ENCODE measurements around the gene OR10A5.
"Not testable (repeated sequence)": the region's sequence is repeated elsewhere in the genome, so short reads cannot be mapped to it uniquely, and the experiment has no call there.

OR10A5 gene

GRCh38 chr11:6864438-6864837 is 19.0 kb downstream of the OR10A5 start:
- Histone ChIP-seq H3K27me3 (replicated peaks; ENCODE audit: control insufficient read depth, insufficient read depth, low read length, poor library complexity, severe bottlenecking) (no peaks in the 10 kb centered on the region), H3K9me3 (ENCODE audit: control insufficient read depth, low read length) (no peaks in the 10 kb centered on the region), H3K36me3 (ENCODE audit: control insufficient read depth, insufficient read depth, low read length) (no peaks in the 10 kb centered on the region), H3K4me3 (ENCODE audit: insufficient read depth, low read depth, low read length, poor library complexity, severe bottlenecking) (no peak overlapping the region), H3K4me1 (ENCODE audit: control insufficient read depth, insufficient read depth, low read length, poor library complexity, severe bottlenecking) (no peaks in the 10 kb centered on the region), H3K27ac (ENCODE audit: insufficient read depth, low read length, poor library complexity, severe bottlenecking) (no peak overlapping the region)
- no peak for DNase-seq

GRCh38 chr11:6871278-6871677 is 25.8 kb downstream of the OR10A5 start:
- H3K4me1 ChIP-seq (ENCODE audit: control insufficient read depth, insufficient read depth, low read length, poor library complexity, severe bottlenecking), result no peaks in the 10 kb centered on the region
- no peak overlapping the region for H3K27ac ChIP-seq (ENCODE audit: insufficient read depth, low read length, poor library complexity, severe bottlenecking)
- no peak for DNase-seq
- H3K27me3 ChIP-seq (replicated peaks; ENCODE audit: control insufficient read depth, insufficient read depth, low read length, poor library complexity, severe bottlenecking), result no peaks in the 10 kb centered on the region
- H3K36me3 ChIP-seq (ENCODE audit: control insufficient read depth, insufficient read depth, low read length), result no peaks in the 10 kb centered on the region
- H3K4me3 ChIP-seq (ENCODE audit: insufficient read depth, low read depth, low read length, poor library complexity, severe bottlenecking), result no peak overlapping the region
- H3K9me3 ChIP-seq (ENCODE audit: control insufficient read depth, low read length), result no peaks in the 10 kb centered on the region

DNA sequence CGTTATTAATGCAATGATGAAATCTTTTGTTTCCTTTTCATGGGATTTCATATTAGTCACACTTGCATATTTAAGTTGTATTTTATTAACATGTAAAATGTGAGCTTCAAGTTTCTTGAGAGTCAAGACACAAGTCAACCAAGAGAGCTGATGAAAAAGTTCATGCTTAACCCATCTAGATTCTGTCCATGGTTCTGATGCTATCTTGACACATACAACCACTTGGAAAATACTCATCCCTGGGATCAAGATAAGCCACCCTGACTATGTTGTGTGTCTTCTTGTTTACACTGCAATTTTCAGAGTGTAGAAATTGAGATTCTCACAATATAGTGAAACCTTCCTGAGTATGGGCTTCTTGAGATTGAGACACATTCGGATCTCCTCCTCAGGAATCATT is 30.3 kb downstream of the OR10A5 start:
- H3K4me3 ChIP-seq (ENCODE audit: insufficient read depth, low read depth, low read length, poor library complexity, severe bottlenecking), result no peak overlapping the region

DNA sequence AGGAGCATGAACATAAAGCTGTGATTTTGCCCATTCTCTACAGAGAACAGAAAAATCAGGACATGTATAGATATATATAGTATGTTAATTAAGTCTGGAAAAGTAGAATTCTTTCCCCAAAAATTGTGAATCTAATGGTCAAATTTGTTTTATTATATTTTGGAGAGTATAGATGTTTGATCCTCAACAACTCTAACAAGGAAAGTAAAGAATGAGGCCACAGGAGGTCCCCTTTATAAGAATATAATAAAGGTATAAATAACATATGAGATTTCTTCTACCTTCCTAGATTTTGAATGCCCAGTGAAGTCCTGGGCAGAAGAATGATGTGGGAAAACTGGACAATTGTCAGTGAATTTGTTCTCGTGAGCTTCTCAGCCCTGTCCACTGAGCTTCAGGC is 30.8 kb downstream of the OR10A5 start, which contains the start of gene OR10A4:
TSS of gene OR10A4 (plus strand) at position 301 of the 400 bp plus-strand sequence. CDS start at position 324, 23 bp downstream.
- H3K4me1 ChIP-seq (ENCODE audit: control insufficient read depth, insufficient read depth, low read length, poor library complexity, severe bottlenecking), result no peaks in the 10 kb centered on the region
- no peaks in the 10 kb centered on the region for H3K9me3 ChIP-seq (ENCODE audit: control insufficient read depth, low read length)
- no peaks in the 10 kb centered on the region for H3K36me3 ChIP-seq (ENCODE audit: control insufficient read depth, insufficient read depth, low read length)
- H3K27me3 ChIP-seq (replicated peaks; ENCODE audit: control insufficient read depth, insufficient read depth, low read length, poor library complexity, severe bottlenecking), result no peaks in the 10 kb centered on the region
- DNase-seq, result no peak
- no peak within 1 kb of the TSS for H3K27ac ChIP-seq (ENCODE audit: insufficient read depth, low read length, poor library complexity, severe bottlenecking)
- no peak within 1 kb of the TSS for H3K4me3 ChIP-seq (ENCODE audit: insufficient read depth, low read depth, low read length, poor library complexity, severe bottlenecking)

More for the DNA sequence above, 30.3 kb downstream of the OR10A5 start:
- H3K4me1 ChIP-seq (ENCODE audit: control insufficient read depth, insufficient read depth, low read length, poor library complexity, severe bottlenecking), result no peaks in the 10 kb centered on the region
- no peaks in the 10 kb centered on the region for H3K27me3 ChIP-seq (replicated peaks; ENCODE audit: control insufficient read depth, insufficient read depth, low read length, poor library complexity, severe bottlenecking)
- H3K9me3 ChIP-seq (ENCODE audit: control insufficient read depth, low read length), result no peaks in the 10 kb centered on the region
- H3K27ac ChIP-seq (ENCODE audit: insufficient read depth, low read length, poor library complexity, severe bottlenecking), result no peak overlapping the region
- no peaks in the 10 kb centered on the region for H3K36me3 ChIP-seq (ENCODE audit: control insufficient read depth, insufficient read depth, low read length)
- DNase-seq, result no peak

DNA sequence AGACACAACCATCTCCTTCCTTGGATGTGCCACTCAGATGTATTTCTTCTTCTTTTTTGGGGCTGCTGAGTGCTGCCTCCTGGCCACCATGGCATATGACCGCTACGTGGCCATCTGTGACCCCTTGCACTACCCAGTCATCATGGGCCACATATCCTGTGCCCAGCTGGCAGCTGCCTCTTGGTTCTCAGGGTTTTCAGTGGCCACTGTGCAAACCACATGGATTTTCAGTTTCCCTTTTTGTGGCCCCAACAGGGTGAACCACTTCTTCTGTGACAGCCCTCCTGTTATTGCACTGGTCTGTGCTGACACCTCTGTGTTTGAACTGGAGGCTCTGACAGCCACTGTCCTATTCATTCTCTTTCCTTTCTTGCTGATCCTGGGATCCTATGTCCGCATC is 31.4 kb downstream of the OR10A5 start:
- Histone ChIP-seq H3K36me3 (ENCODE audit: control insufficient read depth, insufficient read depth, low read length) (no peaks in the 10 kb centered on the region), H3K4me3 (ENCODE audit: insufficient read depth, low read depth, low read length, poor library complexity, severe bottlenecking) (no peak overlapping the region), H3K27ac (ENCODE audit: insufficient read depth, low read length, poor library complexity, severe bottlenecking) (no peak overlapping the region), H3K4me1 (ENCODE audit: control insufficient read depth, insufficient read depth, low read length, poor library complexity, severe bottlenecking) (no peaks in the 10 kb centered on the region), H3K9me3 (ENCODE audit: control insufficient read depth, low read length) (no peaks in the 10 kb centered on the region), H3K27me3 (replicated peaks; ENCODE audit: control insufficient read depth, insufficient read depth, low read length, poor library complexity, severe bottlenecking) (no peaks in the 10 kb centered on the region)
- no peak for DNase-seq

GRCh38 chr11:6882751-6883150 is 37.3 kb downstream of the OR10A5 start:
- no peaks in the 10 kb centered on the region for H3K36me3 ChIP-seq (ENCODE audit: control insufficient read depth, insufficient read depth, low read length)
- H3K9me3 ChIP-seq (ENCODE audit: control insufficient read depth, low read length), result no peaks in the 10 kb centered on the region
- no peak overlapping the region for H3K4me3 ChIP-seq (ENCODE audit: insufficient read depth, low read depth, low read length, poor library complexity, severe bottlenecking)
- DNase-seq, result no peak
- H3K27me3 ChIP-seq (replicated peaks; ENCODE audit: control insufficient read depth, insufficient read depth, low read length, poor library complexity, severe bottlenecking), result no peaks in the 10 kb centered on the region
- H3K27ac ChIP-seq (ENCODE audit: insufficient read depth, low read length, poor library complexity, severe bottlenecking), result no peak overlapping the region
- H3K4me1 ChIP-seq (ENCODE audit: control insufficient read depth, insufficient read depth, low read length, poor library complexity, severe bottlenecking), result no peaks in the 10 kb centered on the region

- not testable (repeated sequence) for H3K4me1 ChIP-seq (ENCODE audit: control insufficient read depth, insufficient read depth, low read length, poor library complexity, severe bottlenecking); H3K27ac ChIP-seq (ENCODE audit: insufficient read depth, low read length, poor library complexity, severe bottlenecking); H3K27me3 ChIP-seq (replicated peaks; ENCODE audit: control insufficient read depth, insufficient read depth, low read length, poor library complexity, severe bottlenecking); H3K36me3 ChIP-seq (ENCODE audit: control insufficient read depth, insufficient read depth, low read length); H3K9me3 ChIP-seq (ENCODE audit: control insufficient read depth, low read length); DNase-seq; H3K4me3 ChIP-seq (ENCODE audit: insufficient read depth, low read depth, low read length, poor library complexity, severe bottlenecking)
Observed at GRCh38 chr11:6887711-6888110, 42.2 kb downstream of the OR10A5 start.

GRCh38 chr11:6888830-6889229 is 43.3 kb downstream of the OR10A5 start:
- H3K36me3 ChIP-seq (ENCODE audit: control insufficient read depth, insufficient read depth, low read length), result no peaks in the 10 kb centered on the region
- no peak overlapping the region for H3K27ac ChIP-seq (ENCODE audit: insufficient read depth, low read length, poor library complexity, severe bottlenecking)
- H3K4me3 ChIP-seq (ENCODE audit: insufficient read depth, low read depth, low read length, poor library complexity, severe bottlenecking), result no peak overlapping the region
- H3K27me3 ChIP-seq (replicated peaks; ENCODE audit: control insufficient read depth, insufficient read depth, low read length, poor library complexity, severe bottlenecking), result no peaks in the 10 kb centered on the region
- H3K9me3 ChIP-seq (ENCODE audit: control insufficient read depth, low read length), result no peaks in the 10 kb centered on the region
- no peaks in the 10 kb centered on the region for H3K4me1 ChIP-seq (ENCODE audit: control insufficient read depth, insufficient read depth, low read length, poor library complexity, severe bottlenecking)
- DNase-seq, result no peak

DNA sequence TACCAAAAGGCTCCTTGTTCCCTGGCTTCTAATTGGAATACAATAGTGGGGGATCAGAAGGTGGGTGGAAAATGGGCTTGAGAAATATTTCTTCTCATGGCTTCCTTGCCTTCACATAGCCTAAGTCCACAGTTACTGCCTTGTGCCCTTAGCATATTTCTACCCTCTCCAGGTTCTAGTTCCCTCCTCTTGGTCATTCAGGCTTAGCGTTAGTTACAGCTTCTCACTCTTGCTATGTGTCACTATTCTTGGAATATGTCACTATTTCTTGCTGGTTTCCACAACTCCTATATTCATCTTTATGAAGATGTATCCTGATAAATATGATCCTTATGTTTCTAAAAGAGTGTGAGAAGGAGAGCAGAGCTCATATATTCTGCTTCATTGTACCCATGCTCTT is 44.4 kb downstream of the OR10A5 start:
- DNase-seq, result no peak
- Histone ChIP-seq H3K4me1 (ENCODE audit: control insufficient read depth, insufficient read depth, low read length, poor library complexity, severe bottlenecking) (no peaks in the 10 kb centered on the region), H3K27me3 (replicated peaks; ENCODE audit: control insufficient read depth, insufficient read depth, low read length, poor library complexity, severe bottlenecking) (no peaks in the 10 kb centered on the region), H3K27ac (ENCODE audit: insufficient read depth, low read length, poor library complexity, severe bottlenecking) (no peak overlapping the region), H3K36me3 (ENCODE audit: control insufficient read depth, insufficient read depth, low read length) (no peaks in the 10 kb centered on the region), H3K4me3 (ENCODE audit: insufficient read depth, low read depth, low read length, poor library complexity, severe bottlenecking) (no peak overlapping the region), H3K9me3 (ENCODE audit: control insufficient read depth, low read length) (no peaks in the 10 kb centered on the region)

DNA sequence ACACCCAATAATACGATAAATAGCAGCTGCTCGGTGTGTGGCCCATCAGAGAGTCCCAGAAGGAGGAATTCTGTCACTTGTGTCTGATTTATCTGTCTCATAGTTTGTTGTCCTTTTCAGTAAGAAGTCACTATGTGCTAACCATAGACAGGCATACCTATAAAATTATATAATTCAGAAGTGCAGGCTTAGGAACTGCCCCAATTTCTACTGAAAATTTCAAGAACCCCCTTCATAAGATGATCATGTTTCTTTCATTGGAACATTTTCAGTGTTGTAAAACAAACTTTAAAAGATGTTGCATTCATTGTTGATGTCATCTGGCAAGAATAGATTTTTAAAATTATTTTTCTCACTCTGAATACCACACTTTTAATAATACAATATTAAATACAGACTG is 46.9 kb downstream of the OR10A5 start, which contains the start of gene OR2D2:
TSS of gene OR2D2 (minus strand) at position 101 of the 400 bp plus-strand sequence. CDS start at position 101, 0 bp downstream.
- no peak within 1 kb of the TSS for H3K27ac ChIP-seq (ENCODE audit: insufficient read depth, low read length, poor library complexity, severe bottlenecking)
- no peaks in the 10 kb centered on the region for H3K36me3 ChIP-seq (ENCODE audit: control insufficient read depth, insufficient read depth, low read length)
- DNase-seq, result no peak
- H3K4me3 ChIP-seq (ENCODE audit: insufficient read depth, low read depth, low read length, poor library complexity, severe bottlenecking), result no peak within 1 kb of the TSS
- no peaks in the 10 kb centered on the region for H3K27me3 ChIP-seq (replicated peaks; ENCODE audit: control insufficient read depth, insufficient read depth, low read length, poor library complexity, severe bottlenecking)
- no peaks in the 10 kb centered on the region for H3K9me3 ChIP-seq (ENCODE audit: control insufficient read depth, low read length)
- no peaks in the 10 kb centered on the region for H3K4me1 ChIP-seq (ENCODE audit: control insufficient read depth, insufficient read depth, low read length, poor library complexity, severe bottlenecking)

GRCh38 chr11:6894097-6894496 is 48.6 kb downstream of the OR10A5 start:
- Histone ChIP-seq H3K4me1 (ENCODE audit: control insufficient read depth, insufficient read depth, low read length, poor library complexity, severe bottlenecking) (no peaks in the 10 kb centered on the region), H3K9me3 (ENCODE audit: control insufficient read depth, low read length) (no peaks in the 10 kb centered on the region), H3K27me3 (replicated peaks; ENCODE audit: control insufficient read depth, insufficient read depth, low read length, poor library complexity, severe bottlenecking) (no peaks in the 10 kb centered on the region), H3K4me3 (ENCODE audit: insufficient read depth, low read depth, low read length, poor library complexity, severe bottlenecking) (no peak overlapping the region), H3K27ac (ENCODE audit: insufficient read depth, low read length, poor library complexity, severe bottlenecking) (no peak overlapping the region), H3K36me3 (ENCODE audit: control insufficient read depth, insufficient read depth, low read length) (no peaks in the 10 kb centered on the region)
- DNase-seq, result no peak

All from effector memory CD4-positive, alpha-beta T cell (primary cell).